Transverse colon (tissue), 3 donors: ENCODE data around the gene PPDPF.
A peak's percentile ranks its signal among the peaks of the same experiment; 100 is the strongest.

Experiments used
- POLR2A ChIP-seq: fragments of 450-650 bp; IDR thresholded peaks from one replicate; pipeline ENCODE4 v1.6.1; 2016; ENCODE audit warnings: antibody characterized with exemption, mild to moderate bottlenecking, moderate library complexity
- TF ChIP-seq, protein P1 (sequence below), 5 experiments: fragments of 200-600 bp in 3 of 5; fragments of 450-650 bp in 2 of 5; sonication (generic) in 3 of 5; IDR thresholded peaks; 1 replicate in 2 of 5; 2 replicates in 3 of 5; pipeline ENCODE4 v1.5.1; 2016 to 2017; ENCODE audit warnings: antibody characterized with exemption in 5 of 5, inconsistent platforms in 3 of 5, mild to moderate bottlenecking in 2 of 5, moderate library complexity in 1 of 5

DNA sequence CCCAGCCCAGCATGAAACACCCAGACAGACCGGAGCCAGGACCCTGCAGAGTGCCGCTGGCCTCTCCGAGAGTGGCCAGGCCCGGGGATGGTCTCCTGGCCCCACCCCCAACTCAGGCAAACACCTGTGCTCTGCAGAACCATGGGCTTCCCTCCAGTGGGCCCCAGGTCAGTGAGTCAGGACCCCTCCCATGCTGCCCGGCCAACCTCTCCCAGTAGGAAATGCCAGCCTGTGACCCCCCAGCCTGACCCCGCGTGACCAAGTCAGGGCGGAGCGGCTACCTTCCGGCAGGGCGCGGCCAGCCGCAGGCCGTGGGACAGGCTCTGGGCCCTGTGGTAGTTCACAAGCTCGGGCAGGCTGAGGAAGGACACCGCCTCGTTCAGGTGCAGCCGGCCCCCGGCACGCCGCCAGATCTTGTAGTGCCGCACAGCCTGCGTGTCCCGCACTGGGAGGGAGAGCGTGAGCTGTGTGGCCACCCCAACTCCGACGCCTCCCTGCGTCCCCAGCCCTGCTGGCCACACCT is 13.4 kb downstream of the PPDPF start:
- TF ChIP-seq, protein P1, sequence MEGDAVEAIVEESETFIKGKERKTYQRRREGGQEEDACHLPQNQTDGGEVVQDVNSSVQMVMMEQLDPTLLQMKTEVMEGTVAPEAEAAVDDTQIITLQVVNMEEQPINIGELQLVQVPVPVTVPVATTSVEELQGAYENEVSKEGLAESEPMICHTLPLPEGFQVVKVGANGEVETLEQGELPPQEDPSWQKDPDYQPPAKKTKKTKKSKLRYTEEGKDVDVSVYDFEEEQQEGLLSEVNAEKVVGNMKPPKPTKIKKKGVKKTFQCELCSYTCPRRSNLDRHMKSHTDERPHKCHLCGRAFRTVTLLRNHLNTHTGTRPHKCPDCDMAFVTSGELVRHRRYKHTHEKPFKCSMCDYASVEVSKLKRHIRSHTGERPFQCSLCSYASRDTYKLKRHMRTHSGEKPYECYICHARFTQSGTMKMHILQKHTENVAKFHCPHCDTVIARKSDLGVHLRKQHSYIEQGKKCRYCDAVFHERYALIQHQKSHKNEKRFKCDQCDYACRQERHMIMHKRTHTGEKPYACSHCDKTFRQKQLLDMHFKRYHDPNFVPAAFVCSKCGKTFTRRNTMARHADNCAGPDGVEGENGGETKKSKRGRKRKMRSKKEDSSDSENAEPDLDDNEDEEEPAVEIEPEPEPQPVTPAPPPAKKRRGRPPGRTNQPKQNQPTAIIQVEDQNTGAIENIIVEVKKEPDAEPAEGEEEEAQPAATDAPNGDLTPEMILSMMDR (IDR thresholded peaks at IDR 0.05): no peak
- TF ChIP-seq POLR2A: peak; percentile 82
